ENCODE measurements around the gene LIMCH1. TPM values are rescaled to one million over a fixed set of nuclear protein-coding genes. Genes with fewer than 3 reads are reported as not detected.

The LIMCH1 gene
- total RNA-seq, 1 experiment from 2014 or later = 10.4 TPM

GRCh38 chr4:41719417-41719816 is 181.5 kb downstream of the LIMCH1 start:
- BruUV-seq (replicated peaks) = no TSS peak
- POLR2A ChIA-PET = no interaction called here
- Histone ChIP-seq H3K9me2 (ENCODE audit: insufficient read depth) (no peaks in the 10 kb centered on the region), H3K36me3 (ENCODE audit: control insufficient read depth in 1 of 2, insufficient read depth in 2 of 2, low read length in 2 of 2) (no peaks in the 10 kb centered on the region), H3K4me2 (ENCODE audit: low read length) (no peak overlapping the region), H3K4me1 (ENCODE audit: control insufficient read depth in 1 of 2, insufficient read depth in 2 of 2, low read length in 2 of 2) (peaks cover 0 to 8% of the 10 kb centered on the region in 2 experiments; a peak in 1 of 4 replicates), H3K9ac (ENCODE audit: low read length) (no peak overlapping the region), H3K27me3 (ENCODE audit: insufficient read depth, low read length) (no peaks in the 10 kb centered on the region), H2AFZ (ENCODE audit: low read depth, low read length, poor library complexity, severe bottlenecking) (no peak overlapping the region), H4K20me1 (ENCODE audit: insufficient read depth) (no peaks in the 10 kb centered on the region), H3K9me3 (ENCODE audit: control insufficient read depth in 1 of 2, insufficient read depth in 1 of 2, low read depth in 1 of 2, low read length in 2 of 2) (no peaks in the 10 kb centered on the region), H3K4me3 (replicated peaks in 1 of 2; ENCODE audit: low read depth in 1 of 2, low read length in 2 of 2) (no peak overlapping the region), H3K27ac (ENCODE audit: low read depth, low read length) (no peak overlapping the region), H3K79me2 (ENCODE audit: insufficient read depth, low read length) (no peaks in the 10 kb centered on the region)
- TF ChIP-seq EZH2phosphoT487 (IDR thresholded peaks at IDR 0.05; ENCODE audit: borderline replicate concordance) (no peak), POLR2A (IDR thresholded peaks at IDR 0.05; ENCODE audit: borderline replicate concordance, extremely low read depth, insufficient read depth, insufficient read length) (no peak), RAD21 (IDR thresholded peaks at IDR 0.05; ENCODE audit: low read depth) (no peak), JUND (IDR thresholded peaks at IDR 0.05) (no peak), ZFX (IDR thresholded peaks at IDR 0.05) (no peak), ZBTB33 (IDR thresholded peaks at IDR 0.05; ENCODE audit: extremely low read depth, insufficient replicate concordance, low read length) (no peak), SRF (IDR thresholded peaks at IDR 0.05; ENCODE audit: low read depth) (no peak), CBX3 (IDR thresholded peaks at IDR 0.05; ENCODE audit: low read depth) (no peak), EZH2 (IDR thresholded peaks at IDR 0.05) (no peak), YY1 (IDR thresholded peaks at IDR 0.05; ENCODE audit: extremely low read depth, insufficient replicate concordance, low read depth, low read length) (no peak), SIN3A (IDR thresholded peaks at IDR 0.05; ENCODE audit: low read depth) (no peak), CTCF (IDR thresholded peaks at IDR 0.05 in 2 of 3, conservative IDR thresholded peaks at IDR 0.05 in 1 of 3; ENCODE audit: borderline replicate concordance in 1 of 3, insufficient read depth in 1 of 3, low read depth in 2 of 3, low read length in 2 of 3) (no peak), ZNF274 (IDR thresholded peaks at IDR 0.05; ENCODE audit: low read depth, low read length) (no peak), TCF7L2 (IDR thresholded peaks at IDR 0.05; ENCODE audit: borderline replicate concordance, extremely low read depth, insufficient read depth, insufficient read length) (no peak), ATF3 (IDR thresholded peaks at IDR 0.05) (no peak)
- CTCF ChIA-PET = no interaction called here
- RAD21 ChIA-PET (ENCODE audit: low non-redundant PET in 1 of 2, low total read pairs in 2 of 2, uncharacterized antibody in 2 of 2, unreplicated experiment in 2 of 2) = no interaction called here
- intact Hi-C loops (cut with micrococcal nuclease) = no loop called here
- ATAC-seq (no peak), DNase-seq (ENCODE audit: low read depth, low spot score) (no peak)
